ENCODE results near the gene MATN4.

Gene MATN4

GRCh38 chr20:45336530-45337366 lies 28.6 kb upstream of the MATN4 start:
- H3K36me3 ChIP-seq (ENCODE audit: insufficient read depth), result no peaks in the 10 kb centered on the region
- no peak overlapping the region for H3K27ac ChIP-seq
- no peak overlapping the region for H3K4me2 ChIP-seq
- H3K79me2 ChIP-seq (ENCODE audit: insufficient read depth, low read depth), result no peaks in the 10 kb centered on the region
- TF ChIP-seq CTCF (conservative IDR thresholded peaks at IDR 0.05; ENCODE audit: low read depth, low read length), result no peak
- H4K20me1 ChIP-seq (ENCODE audit: insufficient read depth), result no peaks in the 10 kb centered on the region
- no peak overlapping the region for H3K9ac ChIP-seq
- H2AFZ ChIP-seq (ENCODE audit: low read depth), result no peak overlapping the region
- no peaks in the 10 kb centered on the region for H3K27me3 ChIP-seq (ENCODE audit: insufficient read depth, low read depth)
- no peak overlapping the region for H3K4me3 ChIP-seq (IDR thresholded peaks at IDR 0.05; ENCODE audit: insufficient read depth, low read depth, low read length)
- H3K4me1 ChIP-seq (ENCODE audit: low read depth, poor library complexity, severe bottlenecking), result peaks cover 32% of the 10 kb centered on the region

GRCh38 chr20:45330476-45330875 lies 22.4 kb upstream of the MATN4 start:
- Histone ChIP-seq H3K36me3 (ENCODE audit: insufficient read depth) (no peaks in the 10 kb centered on the region), H3K79me2 (ENCODE audit: insufficient read depth, low read depth) (no peaks in the 10 kb centered on the region)

GRCh38 chr20:45329497-45330319 lies 21.6 kb upstream of the MATN4 start:
- no peaks in the 10 kb centered on the region for H4K20me1 ChIP-seq (ENCODE audit: insufficient read depth)
- no peak overlapping the region for H3K27ac ChIP-seq
- H3K79me2 ChIP-seq (ENCODE audit: insufficient read depth, low read depth), result no peaks in the 10 kb centered on the region
- no peaks in the 10 kb centered on the region for H3K36me3 ChIP-seq (ENCODE audit: insufficient read depth)
- H3K4me2 ChIP-seq, result no peak overlapping the region
- no peak overlapping the region for H3K9ac ChIP-seq
- H3K4me1 ChIP-seq (ENCODE audit: low read depth, poor library complexity, severe bottlenecking), result no peaks in the 10 kb centered on the region
- H3K27me3 ChIP-seq (ENCODE audit: insufficient read depth, low read depth), result no peaks in the 10 kb centered on the region
- H3K4me3 ChIP-seq (IDR thresholded peaks at IDR 0.05; ENCODE audit: insufficient read depth, low read depth, low read length), result no peak overlapping the region
- TF ChIP-seq CTCF (conservative IDR thresholded peaks at IDR 0.05; ENCODE audit: low read depth, low read length), result no peak
- no peak overlapping the region for H2AFZ ChIP-seq (ENCODE audit: low read depth)

More at GRCh38 chr20:45330476-45330875, 22.4 kb upstream of the MATN4 start:
- Histone ChIP-seq H3K27me3 (ENCODE audit: insufficient read depth, low read depth) (no peaks in the 10 kb centered on the region), H2AFZ (ENCODE audit: low read depth) (no peak overlapping the region), H3K4me1 (ENCODE audit: low read depth, poor library complexity, severe bottlenecking) (no peaks in the 10 kb centered on the region), H3K4me3 (IDR thresholded peaks at IDR 0.05; ENCODE audit: insufficient read depth, low read depth, low read length) (no peak overlapping the region), H3K27ac (no peak overlapping the region), H3K4me2 (no peak overlapping the region), H3K9ac (no peak overlapping the region), H4K20me1 (ENCODE audit: insufficient read depth) (no peaks in the 10 kb centered on the region)
- no peak for TF ChIP-seq CTCF (conservative IDR thresholded peaks at IDR 0.05; ENCODE audit: low read depth, low read length)

- Histone ChIP-seq H3K9ac (no peak overlapping the region), H3K4me1 (ENCODE audit: low read depth, poor library complexity, severe bottlenecking) (no peaks in the 10 kb centered on the region), H3K79me2 (ENCODE audit: insufficient read depth, low read depth) (no peaks in the 10 kb centered on the region), H3K27me3 (ENCODE audit: insufficient read depth, low read depth) (no peaks in the 10 kb centered on the region), H3K27ac (no peak overlapping the region), H2AFZ (ENCODE audit: low read depth) (no peak overlapping the region), H3K36me3 (ENCODE audit: insufficient read depth) (no peaks in the 10 kb centered on the region), H3K4me3 (IDR thresholded peaks at IDR 0.05; ENCODE audit: insufficient read depth, low read depth, low read length) (no peak overlapping the region), H3K4me2 (no peak overlapping the region), H4K20me1 (ENCODE audit: insufficient read depth) (no peaks in the 10 kb centered on the region)
- no peak for TF ChIP-seq CTCF (conservative IDR thresholded peaks at IDR 0.05; ENCODE audit: low read depth, low read length)
Measured at GRCh38 chr20:45328451-45328850, 20.4 kb upstream of the MATN4 start.

All from KMS-11 (cell line).